ENCODE data around the gene ADGRV1.
A peak's percentile ranks its signal among the peaks of the same experiment; 100 is the strongest.

Gene ADGRV1

GRCh38 chr5:90703932-90704331 lies 145.3 kb downstream of the ADGRV1 start:
- H2AFZ ChIP-seq (ENCODE audit: low read depth, low read length) = no peak overlapping the region
- no peaks in the 10 kb centered on the region for H3K79me2 ChIP-seq (ENCODE audit: insufficient read depth, low read length)
- no peak overlapping the region for H3K9ac ChIP-seq (ENCODE audit: low read depth, low read length)
- H4K20me1 ChIP-seq (ENCODE audit: insufficient read depth, low read length) = no peaks in the 10 kb centered on the region
- no peak overlapping the region for H3K4me2 ChIP-seq (ENCODE audit: insufficient read depth, low read length)
- no peak overlapping the region for H3K27ac ChIP-seq (ENCODE audit: low read length)
- no peaks in the 10 kb centered on the region for H3K36me3 ChIP-seq (ENCODE audit: insufficient read depth, low read length)
- TF ChIP-seq EZH2 (IDR thresholded peaks at IDR 0.05; ENCODE audit: borderline replicate concordance, low read depth, low read length, severe bottlenecking) = no peak
- no peak for TF ChIP-seq CTCF (IDR thresholded peaks at IDR 0.05; ENCODE audit: borderline replicate concordance, extremely low read depth, low read length, poor library complexity, severe bottlenecking)
- H3K4me1 ChIP-seq (ENCODE audit: insufficient read depth, low read length) = no peaks in the 10 kb centered on the region
- H3K27me3 ChIP-seq (ENCODE audit: insufficient read depth, low read length, poor library complexity) = no peaks in the 10 kb centered on the region
- no peaks in the 10 kb centered on the region for H3K9me3 ChIP-seq (ENCODE audit: insufficient read depth, low read length, severe bottlenecking)
- H3K4me3 ChIP-seq (ENCODE audit: low read depth in 1 of 2, low read length in 2 of 2) = no peak overlapping the region
- ATAC-seq (ENCODE audit: insufficient read depth, low read depth) (no peak), DNase-seq (no peak)

- Histone ChIP-seq H3K4me1 (ENCODE audit: insufficient read depth, low read length) (no peaks in the 10 kb centered on the region), H3K27me3 (ENCODE audit: insufficient read depth, low read length, poor library complexity) (no peaks in the 10 kb centered on the region), H3K4me3 (ENCODE audit: low read depth in 1 of 2, low read length in 2 of 2) (no peak overlapping the region), H3K79me2 (ENCODE audit: insufficient read depth, low read length) (no peaks in the 10 kb centered on the region), H3K4me2 (ENCODE audit: insufficient read depth, low read length) (no peak overlapping the region), H4K20me1 (ENCODE audit: insufficient read depth, low read length) (no peaks in the 10 kb centered on the region), H3K9ac (ENCODE audit: low read depth, low read length) (no peak overlapping the region), H3K27ac (ENCODE audit: low read length) (no peak overlapping the region), H3K9me3 (ENCODE audit: insufficient read depth, low read length, severe bottlenecking) (no peaks in the 10 kb centered on the region), H2AFZ (ENCODE audit: low read depth, low read length) (no peak overlapping the region), H3K36me3 (ENCODE audit: insufficient read depth, low read length) (no peaks in the 10 kb centered on the region)
- TF ChIP-seq CTCF (IDR thresholded peaks at IDR 0.05; ENCODE audit: borderline replicate concordance, extremely low read depth, low read length, poor library complexity, severe bottlenecking) = no peak
- no peak for TF ChIP-seq EZH2 (IDR thresholded peaks at IDR 0.05; ENCODE audit: borderline replicate concordance, low read depth, low read length, severe bottlenecking)
- DNase-seq (no peak), ATAC-seq (ENCODE audit: insufficient read depth, low read depth) (no peak)
These were observed 149.1 kb downstream of the ADGRV1 start for GRCh38 chr5:90707698-90708097.

GRCh38 chr5:90709323-90710155 lies 150.9 kb downstream of the ADGRV1 start:
- 0 out of 3 replicates have a peak, but pooled peaks have one; percentile 55 for ATAC-seq (ENCODE audit: insufficient read depth, low read depth)

More at GRCh38 chr5:90709323-90710155, 150.9 kb downstream of the ADGRV1 start:
- H3K36me3 ChIP-seq (ENCODE audit: insufficient read depth, low read length) = no peaks in the 10 kb centered on the region
- no peak overlapping the region for H3K4me3 ChIP-seq (ENCODE audit: low read depth in 1 of 2, low read length in 2 of 2)
- no peak for TF ChIP-seq EZH2 (IDR thresholded peaks at IDR 0.05; ENCODE audit: borderline replicate concordance, low read depth, low read length, severe bottlenecking)
- TF ChIP-seq CTCF (IDR thresholded peaks at IDR 0.05; ENCODE audit: borderline replicate concordance, extremely low read depth, low read length, poor library complexity, severe bottlenecking) = peak; percentile 57
- H3K27ac ChIP-seq (ENCODE audit: low read length) = no peak overlapping the region
- peak; percentile 11 for DNase-seq
- no peak overlapping the region for H2AFZ ChIP-seq (ENCODE audit: low read depth, low read length)
- no peaks in the 10 kb centered on the region for H3K4me1 ChIP-seq (ENCODE audit: insufficient read depth, low read length)
- no peaks in the 10 kb centered on the region for H3K9me3 ChIP-seq (ENCODE audit: insufficient read depth, low read length, severe bottlenecking)
- H3K27me3 ChIP-seq (ENCODE audit: insufficient read depth, low read length, poor library complexity) = no peaks in the 10 kb centered on the region
- no peak overlapping the region for H3K4me2 ChIP-seq (ENCODE audit: insufficient read depth, low read length)
- no peak overlapping the region for H3K9ac ChIP-seq (ENCODE audit: low read depth, low read length)
- H3K79me2 ChIP-seq (ENCODE audit: insufficient read depth, low read length) = no peaks in the 10 kb centered on the region
- H4K20me1 ChIP-seq (ENCODE audit: insufficient read depth, low read length) = no peaks in the 10 kb centered on the region

Data from DND-41 (cell line).